Measurements from ENCODE around the gene AKNA.

The AKNA gene

DNA sequence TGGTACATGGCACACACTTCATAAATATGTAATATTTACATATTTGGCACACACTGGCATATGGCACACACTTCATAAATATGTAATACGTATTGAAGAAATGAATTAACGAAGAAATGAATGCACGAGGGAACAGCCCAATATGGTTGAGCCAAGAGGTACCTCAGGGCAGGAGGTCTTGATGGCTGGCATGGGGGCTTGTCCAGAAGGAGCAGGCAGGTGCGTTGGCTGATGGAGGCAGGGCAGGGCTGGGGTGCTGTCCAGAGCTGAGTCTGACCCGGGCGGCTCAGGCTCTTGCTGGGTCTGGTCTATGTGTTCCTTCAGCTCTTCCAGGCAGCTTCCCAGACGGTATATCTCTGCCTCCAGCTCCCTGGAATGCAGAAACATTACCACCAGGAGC lies 26.2 kb downstream of the AKNA start:
- H3K9me3 ChIP-seq, result no peaks in the 10 kb centered on the region
- H3K27me3 ChIP-seq, result no peaks in the 10 kb centered on the region
- no peak for DNase-seq
- no peak overlapping the region for H3K27ac ChIP-seq
- no peak overlapping the region for H3K4me3 ChIP-seq
- TF ChIP-seq, protein P1, sequence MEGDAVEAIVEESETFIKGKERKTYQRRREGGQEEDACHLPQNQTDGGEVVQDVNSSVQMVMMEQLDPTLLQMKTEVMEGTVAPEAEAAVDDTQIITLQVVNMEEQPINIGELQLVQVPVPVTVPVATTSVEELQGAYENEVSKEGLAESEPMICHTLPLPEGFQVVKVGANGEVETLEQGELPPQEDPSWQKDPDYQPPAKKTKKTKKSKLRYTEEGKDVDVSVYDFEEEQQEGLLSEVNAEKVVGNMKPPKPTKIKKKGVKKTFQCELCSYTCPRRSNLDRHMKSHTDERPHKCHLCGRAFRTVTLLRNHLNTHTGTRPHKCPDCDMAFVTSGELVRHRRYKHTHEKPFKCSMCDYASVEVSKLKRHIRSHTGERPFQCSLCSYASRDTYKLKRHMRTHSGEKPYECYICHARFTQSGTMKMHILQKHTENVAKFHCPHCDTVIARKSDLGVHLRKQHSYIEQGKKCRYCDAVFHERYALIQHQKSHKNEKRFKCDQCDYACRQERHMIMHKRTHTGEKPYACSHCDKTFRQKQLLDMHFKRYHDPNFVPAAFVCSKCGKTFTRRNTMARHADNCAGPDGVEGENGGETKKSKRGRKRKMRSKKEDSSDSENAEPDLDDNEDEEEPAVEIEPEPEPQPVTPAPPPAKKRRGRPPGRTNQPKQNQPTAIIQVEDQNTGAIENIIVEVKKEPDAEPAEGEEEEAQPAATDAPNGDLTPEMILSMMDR (IDR thresholded peaks at IDR 0.05), result no peak
- peaks cover 0 to 14% (median 9%) of the 10 kb centered on the region in 4 donors for H3K4me1 ChIP-seq
- peaks cover 85 to 94% (median 87%) of the 10 kb centered on the region in 3 donors for H3K36me3 ChIP-seq
- intact Hi-C loops (cut with DNase I; ENCODE audit: low total_unique reads), result no loop called here

DNA sequence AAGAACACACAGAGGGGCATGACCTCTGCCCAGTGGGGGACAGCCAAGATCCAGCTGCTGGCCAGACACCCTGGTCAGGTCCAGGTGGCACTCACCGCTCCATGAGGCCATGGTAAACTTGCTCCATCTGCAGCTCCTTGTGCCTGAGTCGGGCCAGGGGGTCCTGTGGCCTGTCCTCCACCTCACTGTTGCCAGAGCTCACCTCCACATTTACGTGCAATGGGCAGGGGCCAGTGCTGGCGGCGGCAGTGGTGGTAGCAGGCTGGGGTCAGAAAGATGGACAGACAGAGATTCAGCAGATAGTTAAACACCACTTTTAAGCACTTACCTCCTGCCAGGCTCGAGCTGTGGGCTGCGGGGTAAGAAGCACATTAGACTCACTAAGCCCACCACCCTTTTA lies 28.0 kb downstream of the AKNA start:
- Histone ChIP-seq H3K27me3 (no peaks in the 10 kb centered on the region), H3K4me3 (no peak overlapping the region), H3K9me3 (no peaks in the 10 kb centered on the region), H3K27ac (no peak overlapping the region), H3K36me3 (peaks cover 97 to 100% (median 99%) of the 10 kb centered on the region in 3 donors), H3K4me1 (peaks cover 0 to 8% (median 0%) of the 10 kb centered on the region in 4 donors)
- TF ChIP-seq, protein P1 (IDR thresholded peaks at IDR 0.05), result no peak
- intact Hi-C loops (cut with DNase I; ENCODE audit: low total_unique reads), result no loop called here
- DNase-seq, result no peak

DNA sequence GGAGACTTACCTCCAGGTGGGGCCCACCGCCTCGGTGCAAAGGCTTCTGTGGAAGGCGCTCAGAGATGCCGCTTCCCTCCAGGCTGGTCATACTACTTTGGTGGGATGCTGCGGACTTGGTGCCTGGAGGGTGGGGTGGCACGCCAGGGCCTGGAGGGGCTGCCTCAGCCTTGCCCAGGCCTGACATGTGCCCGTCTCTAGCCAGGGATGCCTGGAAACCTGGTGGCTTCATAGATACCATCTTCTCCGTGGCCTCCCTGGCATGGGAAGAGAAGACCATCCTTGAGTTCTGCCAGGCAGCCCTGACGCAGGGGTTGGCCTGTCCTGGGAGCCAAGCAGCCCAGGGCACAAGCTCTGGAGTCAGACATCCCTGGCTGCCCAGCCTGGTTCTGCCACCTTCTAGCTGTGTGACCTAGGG lies 29.9 kb downstream of the AKNA start:
- H3K27ac ChIP-seq, result no peak overlapping the region
- DNase-seq, result no peak

DNA sequence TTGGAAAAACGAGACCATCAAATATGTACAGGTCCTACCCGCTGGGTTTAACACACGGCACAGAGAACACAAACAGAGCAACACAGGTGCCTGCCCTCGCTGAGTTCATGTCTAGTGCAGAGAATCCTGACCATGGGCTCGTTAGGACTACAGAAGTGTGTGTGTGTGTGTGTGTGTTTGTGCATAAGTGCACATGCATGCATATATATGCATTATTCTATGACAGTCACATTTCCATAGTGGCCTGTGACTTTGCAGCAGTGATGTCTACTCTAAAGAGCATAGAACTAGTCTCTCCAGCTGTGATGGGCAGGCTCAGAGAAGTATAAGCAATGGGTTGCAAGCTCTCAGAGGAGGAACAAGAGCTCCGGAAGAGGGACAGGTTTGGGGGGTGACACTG lies 30.4 kb downstream of the AKNA start:
- H3K27ac ChIP-seq, result no peak overlapping the region
- H3K4me3 ChIP-seq, result no peak overlapping the region
- peaks cover 0 to 4% (median 0%) of the 10 kb centered on the region in 4 donors for H3K4me1 ChIP-seq
- intact Hi-C loops (cut with DNase I; ENCODE audit: low total_unique reads), result no loop called here
- H3K36me3 ChIP-seq, result peaks cover 82 to 99% (median 98%) of the 10 kb centered on the region in 3 donors
- DNase-seq, result no peak
- TF ChIP-seq, protein P1 (IDR thresholded peaks at IDR 0.05), result no peak
- no peaks in the 10 kb centered on the region for H3K27me3 ChIP-seq
- H3K9me3 ChIP-seq, result no peaks in the 10 kb centered on the region

More for the DNA sequence above, 29.9 kb downstream of the AKNA start:
- H3K9me3 ChIP-seq, result no peaks in the 10 kb centered on the region
- H3K4me3 ChIP-seq, result no peak overlapping the region
- intact Hi-C loops (cut with DNase I; ENCODE audit: low total_unique reads), result no loop called here
- H3K36me3 ChIP-seq, result peaks cover 87 to 99% (median 98%) of the 10 kb centered on the region in 3 donors
- no peaks in the 10 kb centered on the region for H3K4me1 ChIP-seq
- H3K27me3 ChIP-seq, result no peaks in the 10 kb centered on the region
- TF ChIP-seq, protein P1 (IDR thresholded peaks at IDR 0.05), result no peak

DNA sequence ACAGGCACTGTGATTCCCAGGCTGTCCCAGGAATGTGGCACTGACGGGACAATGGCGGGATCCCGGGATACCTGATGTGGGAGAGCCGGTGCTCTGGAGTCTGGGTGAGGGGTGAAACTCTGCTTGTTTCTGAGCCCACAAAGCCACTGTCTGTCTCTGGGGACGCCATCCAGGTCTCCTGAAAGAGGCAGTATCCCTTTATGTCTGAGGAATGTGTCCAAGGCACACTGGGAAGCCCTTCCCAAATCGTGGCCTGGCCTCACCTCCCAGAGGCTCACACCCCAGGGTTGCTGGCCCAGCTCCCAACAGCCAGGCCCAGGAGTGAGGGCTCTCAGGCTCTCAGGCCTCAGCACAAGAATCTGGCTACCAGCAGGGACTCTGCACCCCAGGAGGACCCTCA lies 31.0 kb downstream of the AKNA start:
- TF ChIP-seq, protein P1 (IDR thresholded peaks at IDR 0.05), result no peak
- H3K27ac ChIP-seq, result no peak overlapping the region
- intact Hi-C loops (cut with DNase I; ENCODE audit: low total_unique reads), result no loop called here

DNA sequence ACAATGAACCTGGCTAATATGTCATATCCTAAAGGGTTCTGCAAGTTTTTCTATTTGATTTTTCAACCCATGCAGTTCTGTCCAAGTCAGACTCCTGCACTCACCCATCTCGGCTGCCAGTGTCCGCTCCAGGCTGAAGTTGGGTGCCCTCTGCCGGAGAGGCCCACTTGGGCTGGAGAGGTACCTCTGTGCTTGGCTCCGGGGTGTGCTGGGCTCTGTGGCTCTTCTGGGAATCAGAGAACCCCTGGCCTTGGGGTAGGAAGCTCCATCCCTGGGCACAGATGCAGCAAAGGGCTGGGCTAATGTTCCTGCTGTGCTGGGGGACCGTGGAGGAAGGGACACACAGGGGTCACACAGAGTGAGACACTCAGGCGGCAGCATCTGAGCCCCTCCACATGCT lies 32.0 kb downstream of the AKNA start:
- no peak for DNase-seq
- peaks cover 0 to 10% (median 0%) of the 10 kb centered on the region in 4 donors for H3K4me1 ChIP-seq
- H3K9me3 ChIP-seq, result no peaks in the 10 kb centered on the region
- no peak overlapping the region for H3K27ac ChIP-seq
- H3K4me3 ChIP-seq, result no peak overlapping the region
- intact Hi-C loops (cut with DNase I; ENCODE audit: low total_unique reads), result no loop called here
- peaks cover 69 to 97% (median 96%) of the 10 kb centered on the region in 3 donors for H3K36me3 ChIP-seq
- TF ChIP-seq, protein P1 (IDR thresholded peaks at IDR 0.05), result no peak
- no peaks in the 10 kb centered on the region for H3K27me3 ChIP-seq

More for the DNA sequence above, 31.0 kb downstream of the AKNA start:
- H3K4me3 ChIP-seq, result no peak overlapping the region
- H3K36me3 ChIP-seq, result peaks cover 76 to 99% (median 98%) of the 10 kb centered on the region in 3 donors
- no peak for DNase-seq
- H3K9me3 ChIP-seq, result no peaks in the 10 kb centered on the region
- H3K27me3 ChIP-seq, result no peaks in the 10 kb centered on the region
- peaks cover 0 to 10% (median 0%) of the 10 kb centered on the region in 4 donors for H3K4me1 ChIP-seq

All from tibial artery (tissue), 4 donors.